ENCODE data around the gene CLASP2. TPM values are rescaled to one million over a fixed set of nuclear protein-coding genes. Genes with fewer than 3 reads are reported as not detected.

Gene CLASP2
- total and polyA plus RNA-seq, 5 donors from 2014 or later, result 7.9 to 65.9 (median 13.3) TPM

- Mint-ChIP-seq H3K9me3 (no peaks in the 10 kb centered on the region), H3K4me3 (no peak overlapping the region), H3K27me3 (no peaks in the 10 kb centered on the region), H3K36me3 (peaks cover 18% of the 10 kb centered on the region), H3K4me1 (peaks cover 0 to 5% (median 0%) of the 10 kb centered on the region in 4 donors), H3K27ac (no peak overlapping the region)
- Histone ChIP-seq H3K27ac (ENCODE audit: insufficient read depth, low read length, poor library complexity, severe bottlenecking) (no peak overlapping the region), H3K27me3 (ENCODE audit: control insufficient read depth, insufficient read depth, low read length) (no peaks in the 10 kb centered on the region), H3K36me3 (ENCODE audit: control insufficient read depth, insufficient read depth, low read length) (peaks cover 30% of the 10 kb centered on the region), H3K4me1 (ENCODE audit: control insufficient read depth, insufficient read depth, low read length, poor library complexity, severe bottlenecking) (no peaks in the 10 kb centered on the region), H3K4me3 (ENCODE audit: low read depth, low read length) (no peak overlapping the region), H3K9me3 (ENCODE audit: control insufficient read depth in 2 of 2, low read length in 2 of 2) (no peaks in the 10 kb centered on the region)
- no peak for ATAC-seq (ENCODE audit: low read depth in 2 of 2)
- DNase-seq, result no peak
These were observed 139.5 kb downstream of the CLASP2 start for GRCh38 chr3:33578325-33579177.

GRCh38 chr3:33577588-33577987 is 140.5 kb downstream of the CLASP2 start:
- no peak overlapping the region for H3K4me3 ChIP-seq (ENCODE audit: low read depth, low read length)
- no peaks in the 10 kb centered on the region for H3K27me3 ChIP-seq (ENCODE audit: control insufficient read depth, insufficient read depth, low read length)
- no peak overlapping the region for H3K27ac ChIP-seq (ENCODE audit: insufficient read depth, low read length, poor library complexity, severe bottlenecking)
- no peaks in the 10 kb centered on the region for H3K9me3 ChIP-seq (ENCODE audit: control insufficient read depth in 2 of 2, low read length in 2 of 2)
- no peak for DNase-seq
- ATAC-seq (ENCODE audit: low read depth in 2 of 2), result no peak
- no peaks in the 10 kb centered on the region for H3K4me1 ChIP-seq (ENCODE audit: control insufficient read depth, insufficient read depth, low read length, poor library complexity, severe bottlenecking)
- H3K27ac Mint-ChIP-seq, result no peak overlapping the region
- H3K9me3 Mint-ChIP-seq, result no peaks in the 10 kb centered on the region
- H3K4me1 Mint-ChIP-seq, result peaks cover 0 to 9% (median under 1%) of the 10 kb centered on the region in 4 donors
- peaks cover 21% of the 10 kb centered on the region for H3K36me3 Mint-ChIP-seq
- no peaks in the 10 kb centered on the region for H3K27me3 Mint-ChIP-seq
- no peak overlapping the region for H3K4me3 Mint-ChIP-seq
- H3K36me3 ChIP-seq (ENCODE audit: control insufficient read depth, insufficient read depth, low read length), result peaks cover 29% of the 10 kb centered on the region

DNA sequence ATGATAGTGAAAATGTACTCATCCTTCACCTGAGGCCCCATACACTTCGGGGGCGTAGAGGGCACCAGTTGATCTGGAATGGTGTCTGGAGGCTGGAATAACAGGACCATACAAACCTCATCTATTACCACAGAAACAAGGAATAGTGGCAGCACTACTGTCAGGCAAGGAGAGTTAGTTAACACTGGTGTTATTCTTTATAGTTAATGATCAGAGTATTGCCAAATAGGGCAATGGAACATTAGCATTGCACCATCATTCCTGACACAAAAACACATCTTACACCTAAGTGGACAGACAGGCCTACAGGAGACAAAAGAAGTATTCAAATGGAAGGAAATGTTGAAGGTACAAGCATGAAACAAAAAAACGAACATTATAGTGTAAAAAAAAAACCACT is 140.9 kb downstream of the CLASP2 start:
- Histone ChIP-seq H3K4me1 (ENCODE audit: control insufficient read depth, insufficient read depth, low read length, poor library complexity, severe bottlenecking) (no peaks in the 10 kb centered on the region), H3K9me3 (ENCODE audit: control insufficient read depth in 2 of 2, low read length in 2 of 2) (no peaks in the 10 kb centered on the region), H3K36me3 (ENCODE audit: control insufficient read depth, insufficient read depth, low read length) (peaks cover 28% of the 10 kb centered on the region), H3K4me3 (ENCODE audit: low read depth, low read length) (no peak overlapping the region), H3K27ac (ENCODE audit: insufficient read depth, low read length, poor library complexity, severe bottlenecking) (no peak overlapping the region), H3K27me3 (ENCODE audit: control insufficient read depth, insufficient read depth, low read length) (no peaks in the 10 kb centered on the region)
- ATAC-seq (ENCODE audit: low read depth in 2 of 2) (no peak), DNase-seq (no peak)
- no peak overlapping the region for H3K4me3 Mint-ChIP-seq
- H3K27ac Mint-ChIP-seq, result no peak overlapping the region
- peaks cover 0 to 9% (median under 1%) of the 10 kb centered on the region in 4 donors for H3K4me1 Mint-ChIP-seq
- no peaks in the 10 kb centered on the region for H3K27me3 Mint-ChIP-seq
- H3K9me3 Mint-ChIP-seq, result no peaks in the 10 kb centered on the region
- peaks cover 23% of the 10 kb centered on the region for H3K36me3 Mint-ChIP-seq

GRCh38 chr3:33575311-33575710 is 142.7 kb downstream of the CLASP2 start:
- H3K27me3 ChIP-seq (ENCODE audit: control insufficient read depth, insufficient read depth, low read length), result no peaks in the 10 kb centered on the region
- DNase-seq, result no peak
- H3K4me3 ChIP-seq (ENCODE audit: low read depth, low read length), result no peak overlapping the region
- no peak overlapping the region for H3K27ac Mint-ChIP-seq
- no peak overlapping the region for H3K27ac ChIP-seq (ENCODE audit: insufficient read depth, low read length, poor library complexity, severe bottlenecking)
- H3K36me3 ChIP-seq (ENCODE audit: control insufficient read depth, insufficient read depth, low read length), result peaks cover 26% of the 10 kb centered on the region
- H3K36me3 Mint-ChIP-seq, result peaks cover 30% of the 10 kb centered on the region
- H3K9me3 ChIP-seq (ENCODE audit: control insufficient read depth in 2 of 2, low read length in 2 of 2), result no peaks in the 10 kb centered on the region
- H3K9me3 Mint-ChIP-seq, result no peaks in the 10 kb centered on the region
- no peaks in the 10 kb centered on the region for H3K4me1 ChIP-seq (ENCODE audit: control insufficient read depth, insufficient read depth, low read length, poor library complexity, severe bottlenecking)
- H3K4me1 Mint-ChIP-seq, result peaks cover 0 to 9% (median under 1%) of the 10 kb centered on the region in 4 donors
- no peaks in the 10 kb centered on the region for H3K27me3 Mint-ChIP-seq
- ATAC-seq (ENCODE audit: low read depth in 2 of 2), result no peak
- no peak overlapping the region for H3K4me3 Mint-ChIP-seq

- no peaks in the 10 kb centered on the region for H3K9me3 ChIP-seq (ENCODE audit: control insufficient read depth in 2 of 2, low read length in 2 of 2)
- Mint-ChIP-seq H3K27ac (no peak overlapping the region), H3K4me3 (no peak overlapping the region), H3K36me3 (peaks cover 33% of the 10 kb centered on the region), H3K27me3 (no peaks in the 10 kb centered on the region), H3K4me1 (peaks cover 0 to 4% (median under 1%) of the 10 kb centered on the region in 4 donors), H3K9me3 (no peaks in the 10 kb centered on the region)
- ATAC-seq (ENCODE audit: low read depth in 2 of 2) (no peak), DNase-seq (no peak)
- no peaks in the 10 kb centered on the region for H3K4me1 ChIP-seq (ENCODE audit: control insufficient read depth, insufficient read depth, low read length, poor library complexity, severe bottlenecking)
- H3K4me3 ChIP-seq (ENCODE audit: low read depth, low read length), result no peak overlapping the region
- H3K27me3 ChIP-seq (ENCODE audit: control insufficient read depth, insufficient read depth, low read length), result no peaks in the 10 kb centered on the region
- H3K36me3 ChIP-seq (ENCODE audit: control insufficient read depth, insufficient read depth, low read length), result peaks cover 25% of the 10 kb centered on the region
- no peak overlapping the region for H3K27ac ChIP-seq (ENCODE audit: insufficient read depth, low read length, poor library complexity, severe bottlenecking)
These were observed 160.2 kb downstream of the CLASP2 start for GRCh38 chr3:33557829-33558228.

DNA sequence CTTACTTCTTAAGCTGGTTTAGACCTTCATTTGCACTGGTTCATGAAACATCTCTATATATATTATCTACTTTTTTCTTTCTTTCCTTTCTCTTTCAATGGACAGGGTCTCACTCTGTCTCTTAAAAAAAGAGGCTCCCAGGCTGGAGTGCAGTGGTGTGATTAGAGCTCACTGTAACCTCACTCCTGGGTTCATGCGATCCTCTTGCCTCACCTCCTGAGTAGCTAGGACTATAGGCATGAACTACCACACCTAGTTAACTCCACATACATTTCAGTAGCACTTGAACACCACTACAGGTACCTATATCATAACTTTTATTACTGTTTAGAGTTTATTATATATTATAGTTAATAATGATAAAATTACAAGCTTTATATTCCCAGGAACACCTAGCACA is 160.8 kb downstream of the CLASP2 start:
- Histone ChIP-seq H3K4me1 (ENCODE audit: control insufficient read depth, insufficient read depth, low read length, poor library complexity, severe bottlenecking) (no peaks in the 10 kb centered on the region), H3K9me3 (ENCODE audit: control insufficient read depth in 2 of 2, low read length in 2 of 2) (no peaks in the 10 kb centered on the region), H3K27me3 (ENCODE audit: control insufficient read depth, insufficient read depth, low read length) (no peaks in the 10 kb centered on the region), H3K36me3 (ENCODE audit: control insufficient read depth, insufficient read depth, low read length) (peaks cover 27% of the 10 kb centered on the region), H3K27ac (ENCODE audit: insufficient read depth, low read length, poor library complexity, severe bottlenecking) (no peak overlapping the region), H3K4me3 (ENCODE audit: low read depth, low read length) (no peak overlapping the region)
- Mint-ChIP-seq H3K9me3 (no peaks in the 10 kb centered on the region), H3K27ac (peak overlapping the region in 2 of 3 donors; percentile 58 to 78), H3K4me3 (no peak overlapping the region), H3K27me3 (no peaks in the 10 kb centered on the region), H3K4me1 (peaks cover 0 to 3% (median under 1%) of the 10 kb centered on the region in 4 donors), H3K36me3 (peaks cover 33% of the 10 kb centered on the region)
- no peak for DNase-seq
- ATAC-seq (ENCODE audit: low read depth in 2 of 2), result no peak

DNA sequence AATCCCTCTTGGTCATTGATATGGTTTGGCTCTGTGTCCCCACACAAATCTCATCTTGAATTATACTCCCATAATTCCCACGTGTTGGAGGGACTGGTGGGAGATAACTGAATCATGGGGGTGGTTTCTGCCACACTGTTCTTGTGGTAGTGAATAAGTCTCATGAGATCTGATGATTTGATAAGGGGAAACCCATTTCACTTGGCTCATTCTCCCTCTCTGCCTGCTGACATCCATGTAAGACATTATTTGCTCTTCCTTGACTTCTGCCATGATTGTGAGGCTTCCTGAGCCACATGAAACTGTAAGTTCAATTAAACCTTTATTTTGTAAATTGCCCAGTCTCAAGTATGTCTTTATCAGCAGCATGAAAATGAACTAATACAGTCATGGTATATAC is 171.0 kb downstream of the CLASP2 start:
- peaks cover 23% of the 10 kb centered on the region for H3K36me3 ChIP-seq (ENCODE audit: control insufficient read depth, insufficient read depth, low read length)
- no peak for ATAC-seq (ENCODE audit: low read depth in 2 of 2)
- H3K27me3 ChIP-seq (ENCODE audit: control insufficient read depth, insufficient read depth, low read length), result no peaks in the 10 kb centered on the region
- DNase-seq, result no peak
- H3K36me3 Mint-ChIP-seq, result peaks cover 51% of the 10 kb centered on the region
- H3K27ac ChIP-seq (ENCODE audit: insufficient read depth, low read length, poor library complexity, severe bottlenecking), result no peak overlapping the region
- no peak overlapping the region for H3K4me3 Mint-ChIP-seq
- peaks cover 0 to 4% (median 0%) of the 10 kb centered on the region in 4 donors for H3K4me1 Mint-ChIP-seq
- no peaks in the 10 kb centered on the region for H3K27me3 Mint-ChIP-seq
- no peak overlapping the region for H3K27ac Mint-ChIP-seq
- no peak overlapping the region for H3K4me3 ChIP-seq (ENCODE audit: low read depth, low read length)
- no peaks in the 10 kb centered on the region for H3K4me1 ChIP-seq (ENCODE audit: control insufficient read depth, insufficient read depth, low read length, poor library complexity, severe bottlenecking)
- H3K9me3 Mint-ChIP-seq, result peaks cover 0 to 3% (median 0%) of the 10 kb centered on the region in 7 donors
- no peaks in the 10 kb centered on the region for H3K9me3 ChIP-seq (ENCODE audit: control insufficient read depth in 2 of 2, low read length in 2 of 2)

DNA sequence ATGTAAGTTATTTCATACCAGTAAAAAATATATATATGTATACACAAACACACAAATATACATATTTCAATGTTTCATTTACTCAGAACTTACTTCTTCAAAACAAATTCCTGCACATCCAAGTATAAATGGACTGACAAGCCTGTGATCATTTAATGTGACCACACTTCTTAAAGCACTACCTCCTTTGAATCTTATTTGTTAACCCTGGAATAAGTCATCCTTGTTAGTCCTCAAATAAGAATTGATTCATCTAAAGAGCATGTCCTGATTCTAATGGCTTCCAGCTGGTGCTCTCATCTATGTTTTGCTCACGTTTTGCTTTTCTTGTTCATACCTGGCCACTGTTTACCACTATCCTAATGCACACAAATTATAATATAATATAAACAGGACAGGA is 173.9 kb downstream of the CLASP2 start:
- no peaks in the 10 kb centered on the region for H3K9me3 ChIP-seq (ENCODE audit: control insufficient read depth in 2 of 2, low read length in 2 of 2)
- Mint-ChIP-seq H3K4me1 (peaks cover 0 to 4% (median 0%) of the 10 kb centered on the region in 4 donors), H3K9me3 (peaks cover 0 to 3% (median 0%) of the 10 kb centered on the region in 7 donors), H3K36me3 (peaks cover 35% of the 10 kb centered on the region), H3K4me3 (no peak overlapping the region), H3K27me3 (no peaks in the 10 kb centered on the region), H3K27ac (peak overlapping the region in 1 of 3 donors; percentile 4)
- ATAC-seq (ENCODE audit: low read depth in 2 of 2) (no peak), DNase-seq (no peak)
- no peak overlapping the region for H3K27ac ChIP-seq (ENCODE audit: insufficient read depth, low read length, poor library complexity, severe bottlenecking)
- no peaks in the 10 kb centered on the region for H3K27me3 ChIP-seq (ENCODE audit: control insufficient read depth, insufficient read depth, low read length)
- H3K4me3 ChIP-seq (ENCODE audit: low read depth, low read length), result no peak overlapping the region
- no peaks in the 10 kb centered on the region for H3K4me1 ChIP-seq (ENCODE audit: control insufficient read depth, insufficient read depth, low read length, poor library complexity, severe bottlenecking)
- peaks cover 18% of the 10 kb centered on the region for H3K36me3 ChIP-seq (ENCODE audit: control insufficient read depth, insufficient read depth, low read length)

All from CD4-positive, CD25-positive, alpha-beta regulatory T cell (primary cell).